H1 (cell line): ENCODE data around the gene SLC6A20. TPM values are rescaled to one million over a fixed set of nuclear protein-coding genes. Genes with fewer than 3 reads are reported as not detected.

Experiments used
- CTCF ChIA-PET: fragments of 300-600 bp; sonication (Branson Sonifier 250); formaldehyde crosslinking; loops from one replicate; lab custom pipeline; 2021; ENCODE audit not compliant: partially characterized antibody; lab: Charles Lee
- POLR2A ChIA-PET: fragments of 300-600 bp; sonication (Branson Sonifier 250); formaldehyde crosslinking; loops from one replicate; lab custom pipeline; 2021; ENCODE audit warnings: inconsistent platforms; ENCODE audit not compliant: partially characterized antibody; lab: Charles Lee
- DNase-seq, 2 experiments: peaks; one replicate each; pipeline versions ENCODE4 v3.0.0 to v3.0.0-alpha.2; 2010 to 2022; ENCODE audit warnings: low spot score in 2 of 2, low read depth in 1 of 2, mixed read lengths in 1 of 2
- FAIRE-seq: peaks from 2 replicates; lab custom pipeline; 2011; peaks lifted over from hg19 to GRCh38; lab: Jason Lieb, UNC
- H2AFZ ChIP-seq: 2 replicates; pipeline ENCODE4 v1.8.1; 2012; ENCODE audit warnings: low read length, inconsistent platforms
- H2AK5ac ChIP-seq: 2 replicates; pipeline ENCODE4 v1.6.1; 2013; ENCODE audit warnings: low read depth, low read length
- H2BK120ac ChIP-seq: replicated peaks from 2 replicates; pipeline ENCODE3; 2013; ENCODE audit warnings: low read depth, low read length, inconsistent platforms
- H2BK12ac ChIP-seq: 2 replicates; pipeline ENCODE4 v1.6.1; 2013; ENCODE audit warnings: low read depth, low read length
- H2BK15ac ChIP-seq: 2 replicates; pipeline ENCODE4 v1.6.1; 2013; ENCODE audit warnings: low read length
- H2BK20ac ChIP-seq: 2 replicates; pipeline ENCODE4 v1.6.1; 2013; ENCODE audit warnings: low read length
- H2BK5ac ChIP-seq: 2 replicates; pipeline ENCODE4 v1.6.1; 2013; ENCODE audit warnings: low read depth, low read length
- H3K14ac ChIP-seq: 2 replicates; pipeline ENCODE4 v1.6.1; 2013; ENCODE audit warnings: inconsistent platforms; ENCODE audit not compliant: insufficient read length
- H3K18ac ChIP-seq: 2 replicates; pipeline ENCODE4 v1.6.1; 2013; ENCODE audit warnings: low read length; ENCODE audit errors: extremely low read depth
- H3K23ac ChIP-seq: 2 replicates; pipeline ENCODE4 v1.6.1; 2013; ENCODE audit warnings: inconsistent platforms; ENCODE audit not compliant: insufficient read length
- H3K23me2 ChIP-seq: 2 replicates; pipeline ENCODE4 v1.6.1; 2013; ENCODE audit warnings: low read depth, low read length
- H3K27ac ChIP-seq: 2 replicates; pipeline ENCODE4 v1.6.1; 2011; ENCODE audit warnings: low read depth, low read length, inconsistent platforms
- H3K27me3 ChIP-seq, 4 experiments: replicated peaks in 1 of 4; 1 replicate in 1 of 4; 2 replicates in 3 of 4; pipeline versions ENCODE4 v1.6.1 to v1.8.1; 2011 to 2013; ENCODE audit warnings: low read length in 3 of 4, mild to moderate bottlenecking in 3 of 4, inconsistent platforms in 2 of 4, mixed read lengths in 2 of 4, moderate library complexity in 1 of 4; ENCODE audit not compliant: control insufficient read depth in 3 of 4, insufficient read depth in 3 of 4; ENCODE audit errors: extremely low read depth in 1 of 4
- H3K36me3 ChIP-seq, 4 experiments: 2 replicates each; pipeline versions ENCODE4 v1.6.1 to v1.8.1; 2011 to 2013; ENCODE audit warnings: mild to moderate bottlenecking in 4 of 4, low read length in 3 of 4, moderate library complexity in 2 of 4, control low read depth in 1 of 4, inconsistent platforms in 1 of 4; ENCODE audit not compliant: insufficient read depth in 4 of 4, control insufficient read depth in 2 of 4
- H3K4ac ChIP-seq: replicated peaks from 2 replicates; pipeline ENCODE3; 2013; ENCODE audit warnings: low read length, low read depth, mixed read lengths, inconsistent platforms; ENCODE audit not compliant: insufficient read length
- H3K4me1 ChIP-seq, 4 experiments: replicated peaks in 1 of 4; 1 replicate in 1 of 4; 2 replicates in 3 of 4; pipeline versions ENCODE4 v1.6.1 to v1.8.1; 2011 to 2013; ENCODE audit warnings: low read length in 3 of 4, inconsistent platforms in 2 of 4, mixed read lengths in 1 of 4; ENCODE audit not compliant: insufficient read depth in 4 of 4, control insufficient read depth in 3 of 4
- H3K4me2 ChIP-seq, 2 experiments: 2 replicates each; pipeline versions ENCODE4 v1.6.1 to v1.8.1; 2011 to 2013; ENCODE audit warnings: low read depth in 2 of 2, low read length in 2 of 2, control low read depth in 1 of 2, inconsistent platforms in 1 of 2, mild to moderate bottlenecking in 1 of 2; ENCODE audit not compliant: insufficient read depth in 1 of 2
- H3K4me3 ChIP-seq, 4 experiments: fragments of 200-600, 300-600 bp in 1 of 4; sonication (generic), shearing (Covaris generic), sonication (Bioruptor Twin) in 1 of 4; 2 replicates each; pipeline versions ENCODE4 v1.5.1 to v1.8.1; 2011 to 2016; ENCODE audit warnings: low read length in 4 of 4, low read depth in 3 of 4, control low read depth in 2 of 4, inconsistent platforms in 2 of 4, mild to moderate bottlenecking in 2 of 4, mixed read lengths in 1 of 4, moderate library complexity in 1 of 4; ENCODE audit not compliant: insufficient read depth in 2 of 4; ENCODE audit errors: extremely low read depth in 1 of 4
- H3K56ac ChIP-seq: replicated peaks from 2 replicates; pipeline ENCODE3; 2013; ENCODE audit warnings: low read depth, mild to moderate bottlenecking, mixed read lengths, low read length, inconsistent platforms; ENCODE audit not compliant: insufficient read length
- H3K79me1 ChIP-seq: 2 replicates; pipeline ENCODE4 v1.6.1; 2013; ENCODE audit warnings: low read depth, low read length, control low read depth
- H3K79me2 ChIP-seq, 2 experiments: 2 replicates each; pipeline versions ENCODE4 v1.6.1 to v1.8.1; 2012 to 2013; ENCODE audit warnings: low read length in 2 of 2, mild to moderate bottlenecking in 2 of 2, inconsistent platforms in 1 of 2; ENCODE audit not compliant: insufficient read depth in 2 of 2, control insufficient read depth in 1 of 2
- H3K9ac ChIP-seq, 4 experiments: replicated peaks in 1 of 4; 1 replicate in 1 of 4; 2 replicates in 3 of 4; pipeline versions ENCODE4 v1.6.1 to v1.8.1; 2011 to 2013; ENCODE audit warnings: low read depth in 3 of 4, low read length in 3 of 4, control low read depth in 2 of 4, mild to moderate bottlenecking in 2 of 4, moderate library complexity in 2 of 4, inconsistent platforms in 1 of 4; ENCODE audit errors: extremely low read depth in 1 of 4
- H3K9me3 ChIP-seq, 2 experiments: 2 replicates each; pipeline versions ENCODE4 v1.6.1 to v1.8.1; 2012 to 2013; ENCODE audit warnings: mild to moderate bottlenecking in 2 of 2, moderate library complexity in 2 of 2, control low read depth in 1 of 2, inconsistent platforms in 1 of 2, low read depth in 1 of 2, low read length in 1 of 2, mixed read lengths in 1 of 2; ENCODE audit not compliant: insufficient read depth in 2 of 2
- H4K20me1 ChIP-seq, 2 experiments: replicated peaks in 1 of 2; 2 replicates each; pipeline versions ENCODE3 to v1.8.1; 2011 to 2013; ENCODE audit warnings: inconsistent platforms in 2 of 2, low read length in 2 of 2, mild to moderate bottlenecking in 1 of 2; ENCODE audit not compliant: insufficient read depth in 2 of 2, control insufficient read depth in 1 of 2
- H4K5ac ChIP-seq: 2 replicates; pipeline ENCODE4 v1.6.1; 2013; ENCODE audit warnings: low read length, low read depth, mixed read lengths, inconsistent platforms; ENCODE audit not compliant: insufficient read length
- H4K8ac ChIP-seq: 2 replicates; pipeline ENCODE4 v1.8.0; 2013; ENCODE audit warnings: mild to moderate bottlenecking, moderate library complexity, low read length, inconsistent platforms; ENCODE audit not compliant: insufficient read depth; ENCODE audit errors: extremely low read depth
- H4K91ac ChIP-seq: replicated peaks from 2 replicates; pipeline ENCODE3; 2013; ENCODE audit warnings: low read length, mixed read lengths, inconsistent platforms; ENCODE audit not compliant: insufficient read length
- CEBPB ChIP-seq: IDR thresholded peaks from 2 replicates; pipeline ENCODE4 v1.6.1; 2012; ENCODE audit warnings: low read depth, low read length
- CREB1 ChIP-seq: IDR thresholded peaks from 2 replicates; pipeline ENCODE4 v1.6.1; 2012; ENCODE audit warnings: inconsistent platforms
- EP300 ChIP-seq, 2 experiments: IDR thresholded peaks; 1 replicate in 1 of 2; 2 replicates in 1 of 2; pipeline ENCODE4 v1.6.1; 2011 to 2012; ENCODE audit warnings: low read depth in 2 of 2, low read length in 2 of 2, mild to moderate bottlenecking in 2 of 2, borderline replicate concordance in 1 of 2, inconsistent platforms in 1 of 2, moderate library complexity in 1 of 2
- GTF2F1 ChIP-seq: IDR thresholded peaks from 2 replicates; pipeline ENCODE4 v1.6.1; 2012; ENCODE audit warnings: low read depth, low read length, improper control_type of control experiment, borderline replicate concordance
- HDAC6 ChIP-seq: IDR thresholded peaks from one replicate; pipeline ENCODE4 v1.7.1; 2012; ENCODE audit warnings: low read depth, mild to moderate bottlenecking, inconsistent platforms, low read length, moderate library complexity
- JUND ChIP-seq: IDR thresholded peaks from 2 replicates; pipeline ENCODE4 v1.6.1; 2011; ENCODE audit warnings: mild to moderate bottlenecking, improper control_type of control experiment, low read length
- NRF1 ChIP-seq: IDR thresholded peaks from 2 replicates; pipeline ENCODE4 v1.6.1; 2011; ENCODE audit warnings: mild to moderate bottlenecking, low read depth, low read length, improper control_type of control experiment
- RFX5 ChIP-seq: IDR thresholded peaks from 2 replicates; pipeline ENCODE4 v1.6.1; 2011; ENCODE audit warnings: low read depth, low read length, improper control_type of control experiment, borderline replicate concordance
- RNF2 ChIP-seq: fragments of 200-900, 300-1000 bp; sonication (generic); IDR thresholded peaks from 2 replicates; pipeline ENCODE4 v1.7.1; 2016; ENCODE audit warnings: borderline replicate concordance, low read depth, mild to moderate bottlenecking, antibody characterized with exemption, low read length; ENCODE audit not compliant: poor library complexity, severe bottlenecking; ENCODE audit errors: missing control alignments
- RXRA ChIP-seq: IDR thresholded peaks from 2 replicates; pipeline ENCODE4 v1.6.1; 2011; ENCODE audit warnings: low read depth, mild to moderate bottlenecking, low read length, moderate library complexity; ENCODE audit not compliant: insufficient read depth
- SIX5 ChIP-seq: IDR thresholded peaks from 2 replicates; pipeline ENCODE4 v1.6.1; 2011; ENCODE audit warnings: mild to moderate bottlenecking, low read depth, low read length
- SP2 ChIP-seq: IDR thresholded peaks from 2 replicates; pipeline ENCODE4 v1.6.1; 2012; ENCODE audit warnings: mild to moderate bottlenecking, low read length, inconsistent platforms
- TBP ChIP-seq: IDR thresholded peaks from 2 replicates; pipeline ENCODE4 v1.6.1; 2011; ENCODE audit warnings: low read depth, low read length, improper control_type of control experiment
- WGBS, 2 experiments: shearing (Covaris generic) in 1 of 2; methylation state at CpG; one replicate each; pipeline versions ENCODE4 v1.1.6 to v1.1.7; 2013 to 2015; ENCODE audit warnings: low lambda C conversion rate in 2 of 2, mixed read lengths in 2 of 2, inconsistent platforms in 1 of 2, low coverage in 1 of 2, missing lambda C conversion rate in 1 of 2; ENCODE audit not compliant: insufficient replicate concordance in 2 of 2, insufficient coverage in 1 of 2, insufficient read length in 1 of 2; ENCODE audit errors: extremely low coverage in 1 of 2, missing lambda C conversion rate in 1 of 2; 5-methylcytosine and 5-hydroxymethylcytosine counted together
- polyA plus RNA-seq, 7 experiments: library from polyadenylated mRNA; depleted of rRNA in 3 of 7; stranded (reverse) in 5 of 7; unstranded in 2 of 7; fragments of >200 nt in 5 of 7; fragments of 200-250 nt in 2 of 7; gene quantifications; 1 replicate in 5 of 7; 2 replicates in 1 of 7; 4 replicates in 1 of 7; pipeline versions ENCODE4 v1.2.1 to v1.2.3, GENCODE V29; 2011 to 2013; ENCODE audit warnings: missing spikeins in 2 of 7, mixed read lengths in 2 of 7
- total RNA-seq: library from RNA; stranded (reverse); fragmentation: NEBNext Ultra II Directional; extraction: Animal tissue kit (Norgen Biotek cat#: 25700); gene quantifications from 2 replicates; pipeline ENCODE4 v1.2.1, GENCODE V29; 2021

Gene SLC6A20
- total and polyA plus RNA-seq, 2 of the 8 experiments (the other 6 are each of a cell fraction or from before 2014, with no cell fraction given) = 0.05 TPM; not detected in 1

DNA sequence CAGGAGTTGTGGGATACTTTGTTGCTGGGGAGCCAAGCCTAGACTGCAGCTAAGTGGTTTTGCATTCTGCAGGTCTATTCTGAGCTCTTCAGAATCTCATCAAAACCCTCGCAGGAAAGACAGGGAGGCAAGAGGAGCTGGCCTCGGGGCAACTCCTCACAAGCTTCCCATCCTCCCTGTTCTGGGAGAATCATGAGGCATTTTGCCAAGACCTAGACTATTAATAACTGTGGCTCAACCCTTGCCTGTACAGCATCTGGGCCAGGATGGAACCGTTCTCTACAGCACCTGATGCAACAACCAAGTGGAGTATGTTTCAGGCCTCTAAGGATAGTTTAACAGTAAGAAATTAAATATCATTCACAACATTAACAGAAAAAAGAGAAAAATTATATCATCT, 20.2 kb upstream of the SLC6A20 start:
- no peak for TF ChIP-seq RXRA
- TF ChIP-seq SP2 = no peak
- no peak for TF ChIP-seq EP300 (IDR thresholded peaks at IDR 0.05; ENCODE audit: borderline replicate concordance in 1 of 2, low read depth in 2 of 2, low read length in 2 of 2)
- TF ChIP-seq RNF2 = no peak
- TF ChIP-seq CREB1 = no peak
- TF ChIP-seq SIX5 = no peak
- TF ChIP-seq NRF1 = no peak
- TF ChIP-seq RFX5 = no peak
- TF ChIP-seq TBP = no peak
- no peak for TF ChIP-seq CEBPB
- TF ChIP-seq GTF2F1 = no peak
- no peak for TF ChIP-seq HDAC6
- no peak for TF ChIP-seq JUND
- H4K5ac ChIP-seq = no peak overlapping the region
- CTCF ChIA-PET = interaction anchor here (0.9 to 1.4 kb wide), 2 partner anchors 16 to 55 kb away, joined by 3 read pairs; no protein-coding TSS in a partner anchor

More for the DNA sequence above, 20.2 kb upstream of the SLC6A20 start:
- Histone ChIP-seq H3K4me3 (no peak overlapping the region), H3K18ac (no peak overlapping the region), H3K27me3 (no peaks in the 10 kb centered on the region), H4K8ac (no peak overlapping the region), H2AK5ac (no peak overlapping the region), H3K79me1 (no peaks in the 10 kb centered on the region), H2BK12ac (no peak overlapping the region), H3K14ac (no peak overlapping the region), H2AFZ (no peak overlapping the region), H3K27ac (no peak overlapping the region), H3K4ac (no peak overlapping the region), H3K9me3 (peaks cover 0 to 2% of the 10 kb centered on the region in 2 experiments; a peak in 1 of 4 replicates), H2BK15ac (no peak overlapping the region), H4K20me1 (no peaks in the 10 kb centered on the region), H3K56ac (no peak overlapping the region), H3K79me2 (no peaks in the 10 kb centered on the region), H3K9ac (no peak overlapping the region), H3K4me1 (no peaks in the 10 kb centered on the region), H3K4me2 (no peak overlapping the region), H2BK5ac (no peak overlapping the region), H3K23me2 (no peaks in the 10 kb centered on the region), H3K36me3 (no peaks in the 10 kb centered on the region; a peak in 1 of 8 replicates), H3K23ac (no peak overlapping the region), H2BK20ac (no peak overlapping the region), H2BK120ac (no peak overlapping the region), H4K91ac (no peak overlapping the region)
- no peak for FAIRE-seq
- DNase-seq = no peak
- POLR2A ChIA-PET = interaction anchor here (1.2 kb wide), 1 partner anchor 9 kb away, joined by 3 read pairs; no protein-coding TSS in a partner anchor
- WGBS, 2 experiments = 92% methylated on average over 3 of the region's 3 CpGs; no CpG with 5 or more reads in 1 of the 2 experiments
